Panc1 (cell line): ENCODE results near the gene ZNF585A.

Experiments used
- CTCF ChIP-seq: fragments of 450-650 bp; IDR thresholded peaks from 2 replicates; pipeline ENCODE4 v1.5.1; 2017; ENCODE audit warnings: mild to moderate bottlenecking
- SIN3A ChIP-seq: IDR thresholded peaks from 2 replicates; pipeline ENCODE4 v1.6.1; 2012; ENCODE audit warnings: low read depth, mild to moderate bottlenecking, low read length, moderate library complexity, borderline replicate concordance; ENCODE audit not compliant: insufficient read depth
- TCF7L2 ChIP-seq: IDR thresholded peaks from 2 replicates; pipeline ENCODE4 v1.6.1; 2011; ENCODE audit warnings: mild to moderate bottlenecking, low read depth, low read length, inconsistent platforms

- TF ChIP-seq CTCF (no peak), SIN3A (no peak), TCF7L2 (no peak)
Observed at GRCh38 chr19:37136111-37136510, 36.4 kb downstream of the ZNF585A start.
